Inflammatory macrophage (primary cell): ENCODE measurements around the gene CPN1.
"Not testable (repeated sequence)": the region's sequence is repeated elsewhere in the genome, so short reads cannot be mapped to it uniquely, and the experiment has no call there.

Experiments
- DNase-seq, 2 donors: peaks; one replicate each; pipeline ENCODE4 v3.0.0-alpha.2; 2020 to 2022
- total RNA-seq, 18 experiments: gene quantifications; one replicate each; lab custom pipeline; 2026; ENCODE audit warnings: mixed read lengths in 6 of 18, inconsistent platforms in 2 of 18; lab: John Stamatoyannopoulos, UW

CPN1 gene
- total RNA-seq, result 0 to 0.10 (median 0) reads per million in 18 experiments

DNA sequence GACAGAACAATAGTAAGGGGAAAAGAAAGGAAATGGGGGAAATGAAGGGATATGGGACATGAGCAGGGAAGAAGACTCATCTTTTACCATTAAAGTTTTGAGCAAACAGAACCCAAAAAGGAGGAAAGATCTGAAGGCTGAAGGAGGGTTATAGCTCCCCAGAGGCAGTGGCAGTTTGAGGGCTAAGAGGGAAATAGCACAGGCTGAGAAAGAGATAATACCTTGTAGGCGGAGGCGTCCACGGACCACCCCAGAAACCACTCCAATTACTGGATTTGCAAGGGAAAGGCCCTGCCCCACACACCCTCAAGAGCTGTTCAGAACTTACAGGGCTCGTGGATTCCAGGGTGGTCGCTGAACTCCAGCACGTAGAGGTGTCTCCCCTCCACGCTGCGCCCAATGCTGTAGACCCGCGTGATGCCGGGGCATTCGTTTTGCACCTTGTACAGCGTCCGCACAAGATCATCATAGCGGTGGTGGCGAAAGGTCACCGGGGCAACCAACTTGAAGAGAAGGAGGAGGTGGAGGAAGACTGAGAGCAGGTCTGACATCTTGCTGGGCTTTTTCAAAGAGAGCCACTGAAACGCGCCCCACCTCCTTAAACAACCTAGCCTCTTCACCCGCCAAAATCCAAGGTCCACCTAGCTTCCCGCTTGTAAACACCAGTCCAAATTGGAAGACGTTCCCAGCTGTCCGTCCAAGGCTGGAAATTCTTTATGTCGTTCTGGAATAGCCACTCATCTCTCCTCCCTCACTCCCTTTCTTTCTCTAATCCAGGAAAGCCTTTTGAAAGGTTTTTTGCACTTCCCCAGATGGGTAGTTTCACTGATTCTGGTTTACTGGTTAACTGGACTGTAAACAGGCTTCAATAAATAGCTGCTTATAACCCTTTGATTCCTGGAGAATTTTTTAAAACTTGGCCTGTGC is at the start of gene CPN1:
TSS of gene CPN1 (minus strand) at position 795 of the 927 bp plus-strand sequence. CDS start at position 551, 244 bp downstream.
- DNase-seq, result no peak

DNA sequence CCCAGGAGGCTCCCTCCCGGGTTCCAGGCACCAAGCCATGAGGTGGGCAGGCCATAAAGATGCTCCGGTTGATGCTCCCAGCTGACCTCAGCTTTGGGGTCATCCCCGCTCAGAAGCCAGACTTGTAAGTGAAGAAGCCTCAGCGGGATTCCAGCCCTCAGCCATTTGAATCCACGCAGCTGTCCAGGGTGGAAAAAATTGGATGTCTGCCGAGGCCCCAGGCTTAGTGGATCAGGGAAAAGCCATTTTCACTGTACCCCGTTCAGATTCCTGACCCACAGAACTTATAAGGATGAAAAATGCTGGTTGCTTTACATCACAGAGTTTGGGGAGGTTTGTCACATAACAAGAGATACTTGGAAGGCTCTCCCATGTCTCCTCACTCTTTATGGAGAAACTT is 49.2 kb upstream of the CPN1 start:
- DNase-seq, result no peak

DNA sequence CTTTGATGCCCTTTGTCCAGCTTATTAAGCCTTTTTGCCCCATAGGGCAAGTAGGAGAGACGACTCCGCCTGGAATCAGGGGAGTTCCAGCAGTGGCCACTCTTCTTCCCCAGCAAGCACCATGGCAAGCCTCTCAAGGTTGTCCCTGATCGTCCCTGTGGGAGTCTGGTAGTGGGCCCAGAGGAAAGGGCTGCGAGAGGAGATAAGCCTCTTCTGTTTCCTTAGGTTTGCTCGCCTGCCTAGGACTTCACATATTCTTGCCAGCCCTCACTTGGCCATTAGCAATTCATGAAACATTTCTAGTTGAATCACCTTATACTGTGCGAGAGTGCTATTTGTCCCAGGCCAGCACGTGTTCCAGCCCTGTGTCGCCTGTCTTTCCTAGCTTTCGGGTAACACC is 47.8 kb upstream of the CPN1 start:
- DNase-seq, result no peak

DNA sequence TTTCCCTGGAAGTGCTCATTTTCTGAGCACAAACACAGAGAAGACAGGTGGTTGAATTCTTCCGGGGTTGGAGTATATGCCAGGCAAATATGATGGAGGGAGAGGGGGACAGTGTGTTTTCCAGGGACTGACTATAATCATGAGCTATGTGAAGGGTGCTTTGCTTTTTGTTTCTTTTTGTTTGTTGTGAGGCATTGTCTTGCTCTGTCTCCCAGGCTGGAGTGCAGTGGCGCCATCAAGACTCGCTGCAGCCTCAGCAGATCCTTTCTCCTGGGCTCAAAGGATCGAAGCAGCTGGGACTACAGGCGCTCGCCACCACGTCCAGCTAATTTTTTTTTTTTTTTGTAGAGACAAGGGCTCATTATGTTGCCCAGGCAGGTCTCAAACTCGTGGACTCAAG is 47.3 kb upstream of the CPN1 start:
- no peak for DNase-seq

- DNase-seq, result not testable (repeated sequence)
Observed at GRCh38 chr10:100125335-100125734, 43.7 kb upstream of the CPN1 start.

GRCh38 chr10:100124097-100124496 is 42.4 kb upstream of the CPN1 start:
- no peak for DNase-seq

GRCh38 chr10:100122780-100123179 is 41.1 kb upstream of the CPN1 start:
- no peak for DNase-seq

GRCh38 chr10:100120550-100120949 is 38.9 kb upstream of the CPN1 start:
- no peak for DNase-seq

GRCh38 chr10:100119726-100120125 is 38.1 kb upstream of the CPN1 start:
- DNase-seq, result no peak

GRCh38 chr10:100114976-100115770 is 33.5 kb upstream of the CPN1 start:
- no peak for DNase-seq

DNA sequence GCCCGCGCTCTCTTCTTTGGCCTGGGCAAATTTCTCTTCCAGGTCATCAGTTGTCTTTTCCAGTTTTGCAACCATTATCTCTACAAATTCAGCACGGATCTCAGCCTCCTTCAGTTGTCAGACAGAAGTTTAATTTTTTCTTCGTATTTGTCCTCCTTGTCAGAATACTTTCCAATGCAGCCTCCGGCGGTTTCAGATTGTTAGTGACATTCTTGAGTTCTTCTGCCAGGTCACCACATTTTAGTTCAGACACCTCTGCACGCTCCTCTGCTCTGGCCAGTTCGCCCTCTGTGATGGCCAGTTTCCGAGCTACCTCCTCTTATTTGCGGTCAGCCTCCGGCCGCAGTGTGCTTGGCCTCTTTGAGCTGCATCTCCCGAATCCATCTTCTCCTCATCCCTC is 32.8 kb upstream of the CPN1 start:
- DNase-seq, result no peak

- DNase-seq, result no peak
Observed at GRCh38 chr10:100109670-100110069, 28.0 kb upstream of the CPN1 start.

GRCh38 chr10:100106865-100107264 is 25.2 kb upstream of the CPN1 start:
- DNase-seq, result no peak

GRCh38 chr10:100104300-100104699 is 22.6 kb upstream of the CPN1 start:
- no peak for DNase-seq

GRCh38 chr10:100103581-100103980 is 21.9 kb upstream of the CPN1 start:
- DNase-seq, result no peak

- no peak for DNase-seq
Observed at GRCh38 chr10:100101192-100102076, 19.8 kb upstream of the CPN1 start.

DNA sequence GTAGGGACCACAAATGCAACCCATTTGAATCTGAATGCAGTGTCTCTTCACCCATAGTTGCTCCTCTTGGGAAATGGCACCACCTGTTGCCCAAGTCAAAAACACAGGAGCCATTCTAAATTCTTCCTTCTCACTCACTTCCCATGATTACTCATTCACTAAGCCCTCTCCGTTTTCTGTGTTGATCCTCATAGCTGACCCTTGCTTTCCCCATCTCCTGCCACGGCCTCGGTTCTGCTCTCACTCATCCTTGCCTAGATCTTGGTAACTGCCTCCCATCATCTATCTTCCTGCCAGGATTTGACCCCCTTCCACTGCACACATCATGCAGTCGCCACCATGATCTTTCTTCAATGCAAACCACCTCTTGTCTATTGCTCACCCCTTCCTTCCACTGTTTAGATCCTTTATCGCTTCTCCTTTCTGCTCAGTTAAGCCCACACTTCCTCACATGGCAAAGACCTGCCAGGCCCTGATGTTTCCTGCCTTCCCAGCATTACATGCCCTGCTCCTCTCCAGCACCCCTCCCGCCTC is 19.0 kb upstream of the CPN1 start:
- peak in 1 of 2 donors; percentile 3 for DNase-seq

DNA sequence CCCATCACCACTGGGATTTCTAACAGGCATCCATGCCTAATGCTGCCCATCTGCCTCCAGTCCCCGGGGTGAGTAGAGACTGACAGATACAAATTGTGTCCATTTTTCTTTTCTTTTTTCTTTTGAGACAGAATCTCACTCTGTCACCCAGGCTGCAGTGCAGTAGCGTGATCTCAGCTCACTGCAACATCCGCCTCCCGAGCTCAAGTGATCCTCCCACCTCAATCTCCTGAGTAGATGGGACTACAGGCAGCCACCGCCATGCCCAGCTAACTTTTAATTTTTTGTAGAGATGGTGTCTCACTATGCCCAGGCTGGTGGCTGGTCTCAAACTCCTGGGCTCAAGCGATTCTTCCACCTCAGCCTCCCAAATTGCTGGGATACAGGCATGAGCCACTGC is 7.6 kb upstream of the CPN1 start:
- DNase-seq, result no peak

- not testable (repeated sequence) for DNase-seq
Observed at GRCh38 chr10:100086708-100087107, 5.0 kb upstream of the CPN1 start.

- DNase-seq, result no peak
Observed at GRCh38 chr10:100085596-100085995, 3.9 kb upstream of the CPN1 start.

DNA sequence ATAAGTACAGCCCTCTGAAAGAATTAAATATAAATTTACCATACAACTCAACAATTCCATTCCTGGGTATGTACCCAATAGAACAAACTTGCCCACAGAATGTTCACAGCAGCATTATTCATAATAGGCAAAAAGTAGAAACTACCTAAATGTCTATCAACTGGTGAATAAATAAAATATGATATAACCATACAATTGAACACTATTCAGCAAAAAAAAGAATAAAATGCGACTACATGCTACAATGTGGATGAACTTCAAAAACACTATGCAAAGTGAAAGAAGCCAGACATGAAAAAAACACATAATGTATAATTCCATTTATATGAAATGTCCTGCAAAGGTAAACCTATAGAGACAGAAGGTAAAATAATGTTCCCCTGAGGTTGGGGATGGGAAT is 2.0 kb upstream of the CPN1 start:
- DNase-seq, result no peak

- DNase-seq, result not testable (repeated sequence)
Observed at GRCh38 chr10:100082276-100082675, 607 bp upstream of the CPN1 start.
